DMS53 (cell line): ENCODE measurements around the gene CAMTA1.

Source experiments
- DNase-seq: peaks from one replicate; lab custom pipeline; 2025; lab: John Stamatoyannopoulos, UW

Gene CAMTA1

GRCh38 chr1:7658099-7658498 is 872.8 kb downstream of the CAMTA1 start:
- no peak for DNase-seq

- no peak for DNase-seq
Measured at GRCh38 chr1:7659514-7659913, 874.3 kb downstream of the CAMTA1 start.

- DNase-seq = no peak
Measured at GRCh38 chr1:7663451-7664146, 878.3 kb downstream of the CAMTA1 start.

- DNase-seq = no peak
Measured at GRCh38 chr1:7664147-7664892, 879.1 kb downstream of the CAMTA1 start.

- no peak for DNase-seq
Measured at GRCh38 chr1:7664893-7665250, 879.6 kb downstream of the CAMTA1 start.

- DNase-seq = no peak
Measured at GRCh38 chr1:7666249-7666648, 881.0 kb downstream of the CAMTA1 start.

- DNase-seq = no peak
Measured at GRCh38 chr1:7667159-7667558, 881.9 kb downstream of the CAMTA1 start.

- DNase-seq = peak; percentile 87
Measured at GRCh38 chr1:7667625-7668218, 882.5 kb downstream of the CAMTA1 start.

- DNase-seq = peak; percentile 80
Measured at GRCh38 chr1:7669559-7670311, 884.5 kb downstream of the CAMTA1 start.

- DNase-seq = peak; percentile 15
Measured at GRCh38 chr1:7670334-7671145, 885.3 kb downstream of the CAMTA1 start.

GRCh38 chr1:7671146-7671465 is 885.9 kb downstream of the CAMTA1 start:
- DNase-seq = no peak

GRCh38 chr1:7671676-7672075 is 886.4 kb downstream of the CAMTA1 start:
- no peak for DNase-seq

GRCh38 chr1:7672864-7673263 is 887.6 kb downstream of the CAMTA1 start:
- no peak for DNase-seq

GRCh38 chr1:7674972-7675371 is 889.7 kb downstream of the CAMTA1 start:
- DNase-seq = no peak

- DNase-seq = no peak
Measured at GRCh38 chr1:7675431-7676273, 890.4 kb downstream of the CAMTA1 start.

GRCh38 chr1:7676274-7676945 is 891.2 kb downstream of the CAMTA1 start:
- no peak for DNase-seq

GRCh38 chr1:7677111-7677510 is 891.9 kb downstream of the CAMTA1 start:
- no peak for DNase-seq

- DNase-seq = no peak
Measured at GRCh38 chr1:7677815-7678214, 892.6 kb downstream of the CAMTA1 start.

- DNase-seq = no peak
Measured at GRCh38 chr1:7678491-7679158, 893.4 kb downstream of the CAMTA1 start.
